Right lobe of liver (tissue), 6 donors: ENCODE measurements around the gene KIAA1671. TPM values are rescaled to one million over a fixed set of nuclear protein-coding genes. Genes with fewer than 3 reads are reported as not detected.

Experiments used
- ATAC-seq, 4 donors: fragments of 200-7000 bp; cut with Tn5 transposase; one replicate each; pipeline ENCODE4 v1.9.1; 2020; ENCODE audit warnings: mild to moderate bottlenecking in 4 of 4, moderate library complexity in 4 of 4
- DNase-seq, 3 donors: peaks; one replicate each; pipeline ENCODE4 v3.0.0-alpha.2; 2020
- H3K27ac ChIP-seq, 3 donors: fragments of 200-600 bp; one replicate each; pipeline ENCODE4 v1.8.0; 2022
- H3K27me3 ChIP-seq, 2 donors: fragments of 200-600 bp; one replicate each; pipeline ENCODE4 v1.8.0; 2022
- H3K36me3 ChIP-seq, 4 donors: fragments of 200-600 bp; sonication (generic) in 1 of 4; one replicate each; pipeline versions ENCODE4 v1.5.1 to v1.8.0; 2017 to 2022; ENCODE audit warnings: control low read depth in 1 of 4
- H3K4me1 ChIP-seq, 4 donors: fragments of 200-600 bp; sonication (generic) in 1 of 4; one replicate each; pipeline versions ENCODE4 v1.5.1 to v1.8.0; 2017 to 2022; ENCODE audit warnings: control low read depth in 1 of 4
- H3K4me3 ChIP-seq, 3 donors: fragments of 200-600 bp; one replicate each; pipeline ENCODE4 v1.8.0; 2022
- H3K9me3 ChIP-seq, 4 donors: fragments of 200-600 bp; sonication (generic) in 1 of 4; one replicate each; pipeline versions ENCODE4 v1.5.1 to v1.8.0; 2017 to 2022; ENCODE audit warnings: control low read depth in 1 of 4
- CTCF ChIP-seq, 4 donors: fragments of 200-600 bp in 3 of 4; fragments of 450-650 bp in 1 of 4; IDR thresholded peaks; one replicate each; pipeline versions ENCODE4 v1.5.1 to v1.8.0; 2016 to 2022; ENCODE audit warnings: antibody characterized with exemption in 4 of 4, mild to moderate bottlenecking in 2 of 4
- POLR2A ChIP-seq: fragments of 450-650 bp; IDR thresholded peaks from one replicate; pipeline ENCODE4 v1.6.1; 2017; ENCODE audit warnings: antibody characterized with exemption, mild to moderate bottlenecking
- WGBS: methylation state at CpG from one replicate; pipeline ENCODE4 v1.1.6; 2018; ENCODE audit warnings: low coverage, low lambda C conversion rate; ENCODE audit not compliant: insufficient coverage; ENCODE audit errors: missing lambda C conversion rate; 5-methylcytosine and 5-hydroxymethylcytosine counted together
- intact Hi-C, 2 donors: fragments of 100-400 bp; cut with DNase I; formaldehyde crosslinking; loops; one replicate each; pipeline versions ENCODE4 v1.11.2 to v1.14.1; 2022
- total RNA-seq, 6 experiments: library from RNA; depleted of rRNA in 2 of 6; stranded (reverse); fragments of >200 nt in 2 of 6; fragmentation: NEBNext Ultra II Directional in 3 of 6; extraction: Animal tissue kit (Norgen Biotek cat#: 25700) in 3 of 6; gene quantifications; one replicate each; pipeline versions ENCODE4 v1.1.0 to v1.2.4, GENCODE V29; 2016 to 2023
- donor health status: DM: no; HTN: yes; CAD: no.
- donor health status: DM: no; HTN: no; CAD: no.
- donor health status: DM: no; HTN: no; CAD: no.
- donor health status: DM: no; HTN: yes; CAD: no.
- donor health status: DM: no; HTN: yes; CAD: no.

KIAA1671 gene
- total RNA-seq, 6 experiments from 2014 or later, result 31.1 to 56.6 (median 39.2) TPM

DNA sequence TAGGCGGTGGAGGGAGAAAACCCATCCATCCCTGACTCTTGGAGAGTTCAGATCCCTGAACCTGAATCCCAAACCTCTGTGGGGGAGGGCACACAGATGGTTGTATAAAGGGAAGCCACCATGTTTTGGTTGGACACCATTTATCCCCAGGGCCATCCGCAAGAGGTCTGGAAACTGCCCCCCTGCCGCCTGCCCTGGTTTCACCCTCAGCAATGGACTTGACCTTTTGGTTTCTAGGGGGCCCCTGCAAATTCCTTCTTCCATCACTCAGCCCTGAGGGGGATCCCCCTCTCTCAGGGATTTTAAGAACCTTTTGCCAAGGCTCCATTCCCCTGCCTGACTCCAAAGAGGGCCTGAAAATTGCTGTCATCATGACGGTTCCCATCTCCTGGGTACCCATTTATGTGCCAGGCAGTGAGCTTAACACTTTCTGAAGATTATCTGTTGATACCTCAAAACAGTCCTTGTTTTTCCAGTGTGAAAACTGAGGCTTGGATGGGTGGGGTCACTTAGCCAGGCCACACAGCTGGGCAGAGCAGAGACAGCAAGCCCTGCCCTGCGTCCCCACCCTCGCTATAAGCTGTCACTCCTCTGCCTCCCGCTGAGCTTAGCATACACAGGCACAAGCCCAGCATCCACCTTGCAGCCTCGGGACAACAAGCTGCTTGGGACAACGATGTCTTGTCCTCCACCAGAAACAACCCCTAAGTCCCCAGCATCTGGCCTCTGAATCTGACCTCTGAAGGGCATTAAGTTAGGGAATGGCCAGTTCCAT, 213.9 kb downstream of the KIAA1671 start:
- Histone ChIP-seq H3K27me3 (no peaks in the 10 kb centered on the region), H3K4me3 (no peak overlapping the region), H3K9me3 (no peaks in the 10 kb centered on the region), H3K27ac (peak overlapping the region; percentile 24 to 78 (median 66)), H3K4me1 (peaks cover 0 to 69% (median 32%) of the 10 kb centered on the region in 4 donors), H3K36me3 (peaks cover 0 to 6% (median 1%) of the 10 kb centered on the region in 4 donors)
- DNase-seq, result no peak
- WGBS, result 45% methylated on average over 2 of the region's 9 CpGs
- TF ChIP-seq POLR2A (no peak), CTCF (IDR thresholded peaks at IDR 0.05) (no peak)
- no peak for ATAC-seq
- intact Hi-C loops, result loop anchor here in 1 of 2 donors (5.0 kb wide), 1 partner anchor 54 kb away; no protein-coding TSS in a partner anchor

GRCh38 chr22:25167082-25167481, 214.6 kb downstream of the KIAA1671 start:
- Histone ChIP-seq H3K4me1 (peaks cover 0 to 74% (median 32%) of the 10 kb centered on the region in 4 donors), H3K27me3 (no peaks in the 10 kb centered on the region), H3K9me3 (no peaks in the 10 kb centered on the region), H3K4me3 (no peak overlapping the region), H3K36me3 (peaks cover 0 to 9% (median 3%) of the 10 kb centered on the region in 4 donors), H3K27ac (peak overlapping the region; percentile 24 to 78 (median 66))
- peak in 2 of 3 donors; percentile 58 to 59 for DNase-seq
- TF ChIP-seq CTCF (IDR thresholded peaks at IDR 0.05) (no peak), POLR2A (peak; percentile 56)
- intact Hi-C loops, result loop anchor here in 1 of 2 donors (5.0 kb wide), 1 partner anchor 55 kb away; no protein-coding TSS in a partner anchor
- WGBS, result 20% methylated on average over 6 of the region's 7 CpGs
- peak; percentile 54 to 67 (median 62) for ATAC-seq

DNA sequence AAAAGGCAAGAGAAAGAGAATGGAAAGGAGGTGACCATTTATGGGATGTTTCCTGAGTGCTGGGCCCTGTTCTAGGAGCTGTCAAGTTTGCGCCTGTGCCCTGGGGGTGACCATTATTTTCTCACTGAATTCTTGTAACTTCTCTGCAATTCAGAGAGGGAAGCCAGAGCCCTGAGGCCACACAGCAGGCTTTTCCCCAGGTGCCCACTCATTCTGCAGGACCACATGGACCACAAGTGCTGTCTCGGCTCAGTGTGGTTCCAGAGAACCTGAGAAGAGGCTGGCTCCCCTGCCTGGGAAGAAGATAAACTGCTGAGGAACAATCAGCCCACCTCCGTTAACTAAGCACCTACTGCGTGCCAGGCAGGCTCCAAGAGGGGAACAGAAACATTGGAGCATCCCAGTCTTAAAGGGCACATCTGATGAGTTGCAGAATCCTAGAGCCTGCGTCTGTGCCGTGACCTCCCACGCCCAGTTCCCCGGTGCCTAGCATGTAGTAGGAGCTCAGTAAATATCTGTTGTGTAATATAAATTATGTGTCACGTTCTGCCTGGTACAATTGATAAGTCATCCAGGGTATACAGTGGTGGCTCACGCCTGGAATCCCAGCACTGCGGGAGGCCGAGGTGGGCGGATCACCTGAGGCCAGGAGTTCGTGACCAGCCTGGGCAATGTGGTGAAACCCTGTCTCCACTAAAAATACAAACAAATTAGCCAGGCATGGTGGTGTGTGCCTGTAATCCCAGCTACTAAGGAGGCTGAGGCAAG, 215.5 kb downstream of the KIAA1671 start:
- TF ChIP-seq CTCF (IDR thresholded peaks at IDR 0.05) (no peak), POLR2A (no peak)
- ATAC-seq, result peak; percentile 20 to 61 (median 48)
- peaks cover 0 to 74% (median 32%) of the 10 kb centered on the region in 4 donors for H3K4me1 ChIP-seq
- DNase-seq, result peak; percentile 57 to 76 (median 75)
- 30% methylated on average over 12 of the region's 14 CpGs for WGBS
- H3K9me3 ChIP-seq, result no peaks in the 10 kb centered on the region
- peaks cover 0 to 9% (median 3%) of the 10 kb centered on the region in 4 donors for H3K36me3 ChIP-seq
- no peaks in the 10 kb centered on the region for H3K27me3 ChIP-seq
- H3K27ac ChIP-seq, result peak overlapping the region; percentile 11 to 78 (median 66)
- intact Hi-C loops, result loop anchor here in 1 of 2 donors (5.0 kb wide), 1 partner anchor 56 kb away; no protein-coding TSS in a partner anchor
- no peak overlapping the region for H3K4me3 ChIP-seq

DNA sequence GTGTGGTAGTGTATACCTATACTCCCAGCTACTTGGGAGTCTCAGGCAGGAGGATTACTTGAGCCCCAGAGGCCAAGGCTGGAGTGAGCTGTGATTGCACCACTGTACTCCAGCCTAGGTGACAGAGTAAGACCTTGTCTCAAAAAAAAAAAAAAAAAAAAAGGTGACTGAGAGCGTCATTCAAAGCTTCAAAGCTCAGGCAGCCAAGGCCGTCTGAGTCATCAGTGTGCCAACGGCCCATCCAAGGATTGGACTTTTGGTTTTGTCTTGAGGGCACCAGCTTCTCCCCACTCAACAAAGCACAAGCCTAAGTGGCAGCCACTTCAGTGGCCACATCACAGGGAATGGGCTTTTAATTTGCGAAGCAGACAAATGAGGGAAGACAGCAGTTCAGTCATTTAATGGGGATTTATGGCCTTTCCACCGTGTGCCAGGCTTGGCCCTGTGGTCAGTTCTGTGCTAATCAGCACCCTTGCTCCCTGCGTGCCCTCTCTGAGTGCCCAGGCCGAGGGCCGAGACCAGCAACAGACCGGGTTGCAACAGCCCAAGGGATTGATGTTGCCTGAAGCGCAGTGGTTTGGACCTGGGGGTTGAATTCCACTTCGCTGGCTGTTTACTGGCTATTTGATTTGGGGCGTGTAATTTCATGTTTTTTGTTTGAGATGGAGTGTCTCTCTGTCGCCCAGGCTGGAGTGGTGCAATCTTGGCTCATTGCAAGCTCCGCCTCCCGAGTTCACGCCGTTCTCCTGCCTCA, 216.9 kb downstream of the KIAA1671 start:
- peak; percentile 61 to 87 (median 81) for ATAC-seq
- Histone ChIP-seq H3K27me3 (no peaks in the 10 kb centered on the region), H3K4me1 (peaks cover 0 to 67% (median 30%) of the 10 kb centered on the region in 4 donors), H3K4me3 (no peak overlapping the region), H3K9me3 (no peaks in the 10 kb centered on the region), H3K36me3 (peaks cover 0 to 19% (median 9%) of the 10 kb centered on the region in 4 donors), H3K27ac (peak overlapping the region; percentile 44 to 78 (median 66))
- 41% methylated on average over 9 of the region's 17 CpGs for WGBS
- peak; percentile 10 for TF ChIP-seq POLR2A
- no peak for TF ChIP-seq CTCF (IDR thresholded peaks at IDR 0.05)
- DNase-seq, result peak; percentile 83 to 96 (median 93)
- intact Hi-C loops, result loop anchor here (5.0 to 10.0 kb wide), 3 partner anchors 57 to 95 kb away; no protein-coding TSS in a partner anchor
